ENCODE data around the gene APPL2. TPM values are rescaled to one million over a fixed set of nuclear protein-coding genes. Genes with fewer than 3 reads are reported as not detected.

The APPL2 gene
- total RNA-seq, 4 donors from 2014 or later = 81.4 to 410 (median 151) TPM

- intact Hi-C loops (cut with DNase I; ENCODE audit: low total_unique reads) = no loop called here
- Histone ChIP-seq H3K4me3 (no peak overlapping the region), H3K27ac (no peak overlapping the region), H3K9me3 (no peaks in the 10 kb centered on the region), H3K4me1 (no peaks in the 10 kb centered on the region), H3K36me3 (peaks cover 0 to 68% (median 23%) of the 10 kb centered on the region in 4 donors), H3K27me3 (no peaks in the 10 kb centered on the region)
- TF ChIP-seq POLR2A (IDR thresholded peaks at IDR 0.05) (no peak), EP300 (IDR thresholded peaks at IDR 0.05; ENCODE audit: low read depth) (no peak), POLR2AphosphoS5 (IDR thresholded peaks at IDR 0.05) (no peak)
- TF ChIP-seq, protein P1, sequence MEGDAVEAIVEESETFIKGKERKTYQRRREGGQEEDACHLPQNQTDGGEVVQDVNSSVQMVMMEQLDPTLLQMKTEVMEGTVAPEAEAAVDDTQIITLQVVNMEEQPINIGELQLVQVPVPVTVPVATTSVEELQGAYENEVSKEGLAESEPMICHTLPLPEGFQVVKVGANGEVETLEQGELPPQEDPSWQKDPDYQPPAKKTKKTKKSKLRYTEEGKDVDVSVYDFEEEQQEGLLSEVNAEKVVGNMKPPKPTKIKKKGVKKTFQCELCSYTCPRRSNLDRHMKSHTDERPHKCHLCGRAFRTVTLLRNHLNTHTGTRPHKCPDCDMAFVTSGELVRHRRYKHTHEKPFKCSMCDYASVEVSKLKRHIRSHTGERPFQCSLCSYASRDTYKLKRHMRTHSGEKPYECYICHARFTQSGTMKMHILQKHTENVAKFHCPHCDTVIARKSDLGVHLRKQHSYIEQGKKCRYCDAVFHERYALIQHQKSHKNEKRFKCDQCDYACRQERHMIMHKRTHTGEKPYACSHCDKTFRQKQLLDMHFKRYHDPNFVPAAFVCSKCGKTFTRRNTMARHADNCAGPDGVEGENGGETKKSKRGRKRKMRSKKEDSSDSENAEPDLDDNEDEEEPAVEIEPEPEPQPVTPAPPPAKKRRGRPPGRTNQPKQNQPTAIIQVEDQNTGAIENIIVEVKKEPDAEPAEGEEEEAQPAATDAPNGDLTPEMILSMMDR (IDR thresholded peaks at IDR 0.05) = no peak
- in situ Hi-C loops (cut with MboI; ENCODE audit: low pct_ligation_motif_present in 1 of 4, low pct_unique_long_range_greater_than_20kb in 1 of 4, low sequenced_read_pairs in 3 of 4) = no loop called here
- WGBS, 2 donors (ENCODE audit: low coverage in 1 of 2) = 95 to 100% methylated on average over 3 of the region's 3 CpGs
- no peak for DNase-seq
Measured at GRCh38 chr12:105157606-105158005, 78.4 kb downstream of the APPL2 start.

GRCh38 chr12:105156260-105156659 is 79.7 kb downstream of the APPL2 start:
- Histone ChIP-seq H3K4me3 (no peak overlapping the region), H3K27me3 (no peaks in the 10 kb centered on the region), H3K9me3 (no peaks in the 10 kb centered on the region), H3K4me1 (no peaks in the 10 kb centered on the region), H3K27ac (no peak overlapping the region), H3K36me3 (peaks cover 0 to 55% (median 23%) of the 10 kb centered on the region in 4 donors)
- in situ Hi-C loops (cut with MboI; ENCODE audit: low pct_ligation_motif_present in 1 of 4, low pct_unique_long_range_greater_than_20kb in 1 of 4, low sequenced_read_pairs in 3 of 4) (no loop called here), intact Hi-C loops (cut with DNase I; ENCODE audit: low total_unique reads) (no loop called here)
- DNase-seq = no peak
- TF ChIP-seq POLR2AphosphoS5 (IDR thresholded peaks at IDR 0.05) = no peak
- TF ChIP-seq, protein P1 (IDR thresholded peaks at IDR 0.05) = no peak
- no peak for TF ChIP-seq POLR2A (IDR thresholded peaks at IDR 0.05)
- TF ChIP-seq EP300 (IDR thresholded peaks at IDR 0.05; ENCODE audit: low read depth) = no peak
- WGBS, 2 donors (ENCODE audit: low coverage in 1 of 2) = 97% methylated on average over 2 of the region's 2 CpGs

DNA sequence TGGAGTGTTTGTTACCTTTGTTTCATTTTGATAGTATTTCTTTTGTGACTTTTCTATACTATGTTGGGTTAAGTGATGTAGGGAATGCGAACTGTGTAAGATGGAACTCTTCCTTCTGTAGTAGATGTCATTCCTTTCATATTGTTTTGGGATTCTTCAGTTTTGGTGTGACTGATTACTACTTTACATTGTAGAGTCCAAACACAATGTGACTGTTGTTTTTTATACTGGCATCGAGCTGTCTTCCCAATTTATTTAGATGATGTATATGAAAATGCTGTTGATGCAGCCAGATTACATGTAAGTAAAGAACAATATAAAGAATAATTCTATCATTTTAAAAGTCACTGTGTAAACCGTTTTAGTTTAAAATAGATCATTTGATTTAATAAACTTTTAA is 93.7 kb downstream of the APPL2 start:
- Histone ChIP-seq H3K27ac (no peak overlapping the region), H3K27me3 (no peaks in the 10 kb centered on the region), H3K9me3 (no peaks in the 10 kb centered on the region), H3K4me1 (no peaks in the 10 kb centered on the region), H3K36me3 (peaks cover 0 to 79% (median 33%) of the 10 kb centered on the region in 4 donors), H3K4me3 (no peak overlapping the region)
- in situ Hi-C loops (cut with MboI; ENCODE audit: low pct_ligation_motif_present in 1 of 4, low pct_unique_long_range_greater_than_20kb in 1 of 4, low sequenced_read_pairs in 3 of 4) = no loop called here
- 91 to 95% methylated on average over 3 of the region's 3 CpGs for WGBS, 2 donors (ENCODE audit: low coverage in 1 of 2)
- TF ChIP-seq EP300 (IDR thresholded peaks at IDR 0.05; ENCODE audit: low read depth) = no peak
- TF ChIP-seq, protein P1 (IDR thresholded peaks at IDR 0.05) = no peak
- no peak for TF ChIP-seq POLR2A (IDR thresholded peaks at IDR 0.05)
- no peak for TF ChIP-seq POLR2AphosphoS5 (IDR thresholded peaks at IDR 0.05)
- no peak for DNase-seq
- intact Hi-C loops (cut with DNase I; ENCODE audit: low total_unique reads) = no loop called here

DNA sequence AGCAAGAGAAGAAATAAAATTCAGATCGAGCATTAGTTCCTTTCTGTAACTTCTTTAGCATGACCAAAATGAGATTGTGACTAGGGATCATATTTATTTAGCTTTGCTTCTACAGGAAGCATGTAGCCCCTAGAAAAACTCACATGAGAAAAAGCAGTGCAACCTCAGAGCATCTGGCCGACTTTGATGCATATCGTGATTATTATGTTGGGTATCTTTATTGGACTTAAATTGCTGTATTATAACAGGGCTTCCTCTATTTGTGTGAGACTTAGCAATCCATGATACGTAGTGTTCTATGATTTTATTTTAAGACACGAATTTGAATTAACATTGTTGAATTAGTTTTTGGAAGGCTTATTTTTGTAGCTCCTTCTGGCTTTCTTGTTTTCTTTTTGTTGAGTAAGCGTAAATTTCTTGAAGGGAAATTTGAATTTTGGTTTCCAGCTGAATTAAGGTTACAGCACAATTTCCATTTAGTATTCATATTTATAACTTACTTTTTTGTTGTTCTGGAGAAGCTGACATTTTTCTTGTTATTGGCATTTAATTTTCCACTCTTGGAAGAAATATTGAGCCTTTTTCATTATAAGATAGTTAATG is 94.6 kb downstream of the APPL2 start:
- no peak for TF ChIP-seq EP300 (IDR thresholded peaks at IDR 0.05; ENCODE audit: low read depth)
- no peak for TF ChIP-seq POLR2AphosphoS5 (IDR thresholded peaks at IDR 0.05)
- TF ChIP-seq, protein P1 (IDR thresholded peaks at IDR 0.05) = no peak
- no peak for TF ChIP-seq POLR2A (IDR thresholded peaks at IDR 0.05)
- Histone ChIP-seq H3K27me3 (no peaks in the 10 kb centered on the region), H3K4me1 (no peaks in the 10 kb centered on the region), H3K27ac (no peak overlapping the region), H3K36me3 (peaks cover 0 to 79% (median 31%) of the 10 kb centered on the region in 4 donors), H3K9me3 (no peaks in the 10 kb centered on the region), H3K4me3 (no peak overlapping the region)
- no peak for DNase-seq
- in situ Hi-C loops (cut with MboI; ENCODE audit: low pct_ligation_motif_present in 1 of 4, low pct_unique_long_range_greater_than_20kb in 1 of 4, low sequenced_read_pairs in 3 of 4) (no loop called here), intact Hi-C loops (cut with DNase I; ENCODE audit: low total_unique reads) (no loop called here)
- WGBS, 2 donors (ENCODE audit: low coverage in 1 of 2) = 88 to 94% methylated on average over 6 of the region's 6 CpGs

Measured in transverse colon (tissue), 4 donors.